ENCODE data around the gene KPNB1. TPM values are rescaled to one million over a fixed set of nuclear protein-coding genes. Genes with fewer than 3 reads are reported as not detected.

The KPNB1 gene
- total and polyA plus RNA-seq, 2 of the 8 experiments (the other 6 are each of a cell fraction or from before 2014, with no cell fraction given): 171 to 625 TPM

DNA sequence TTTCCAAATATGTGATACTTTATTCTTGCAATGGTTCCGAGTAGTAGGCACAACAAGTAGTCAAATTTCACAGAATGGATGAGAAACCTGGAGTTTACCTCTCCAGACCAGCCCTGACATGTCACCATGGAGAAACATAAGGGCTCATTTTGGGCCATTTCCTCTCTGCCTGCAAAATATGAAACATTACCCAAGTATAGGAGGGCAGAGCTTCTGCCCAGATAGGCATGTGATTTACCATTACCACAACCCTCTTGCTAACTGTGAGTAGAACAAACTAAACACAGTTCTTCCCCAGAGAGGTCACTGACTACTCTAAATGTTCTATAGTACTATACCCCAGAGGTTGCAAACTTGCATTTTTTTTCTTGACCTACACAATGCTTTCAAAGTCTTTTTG, 15.7 kb upstream of the KPNB1 start:
- no peak overlapping the region for H3K4me2 ChIP-seq (ENCODE audit: insufficient read depth in 1 of 2, low read depth in 2 of 2, low read length in 2 of 2)
- no peak for DNase-seq (ENCODE audit: low read depth in 1 of 2, low spot score in 2 of 2)
- ChIA-PET POLR2A (ENCODE audit: partially characterized antibody) (interaction anchor here (1.5 to 3.3 kb wide), 3 partner anchors 10 to 16 kb away, joined by 3 to 16 read pairs (median 6); partner anchors contain the start of gene KPNB1), CTCF (ENCODE audit: partially characterized antibody) (interaction anchor here (1.6 kb wide), 1 partner anchor 18 kb away, joined by 7 read pairs; no protein-coding TSS in a partner anchor)
- no peak overlapping the region for H2BK12ac ChIP-seq (ENCODE audit: low read depth, low read length)
- H2BK20ac ChIP-seq (ENCODE audit: low read length): no peak overlapping the region
- FAIRE-seq: no peak
- H3K9ac ChIP-seq (replicated peaks in 1 of 4; ENCODE audit: extremely low read depth in 1 of 4, low read depth in 3 of 4, low read length in 3 of 4): no peak overlapping the region
- H3K4me3 ChIP-seq (ENCODE audit: extremely low read depth in 1 of 4, insufficient read depth in 2 of 4, low read depth in 3 of 4, low read length in 4 of 4): no peak overlapping the region
- no peak overlapping the region for H4K91ac ChIP-seq (replicated peaks; ENCODE audit: insufficient read length, low read length)
- no peak overlapping the region for H4K5ac ChIP-seq (ENCODE audit: insufficient read length, low read depth, low read length)
- no peak overlapping the region for H3K27ac ChIP-seq (ENCODE audit: low read depth, low read length)
- no peak overlapping the region for H2AK5ac ChIP-seq (ENCODE audit: low read depth, low read length)
- no peak overlapping the region for H3K56ac ChIP-seq (replicated peaks; ENCODE audit: insufficient read length, low read depth, low read length)
- H4K8ac ChIP-seq (ENCODE audit: extremely low read depth, insufficient read depth, low read length): no peak overlapping the region
- no peaks in the 10 kb centered on the region for H3K27me3 ChIP-seq (replicated peaks in 1 of 4; ENCODE audit: control insufficient read depth in 3 of 4, extremely low read depth in 1 of 4, insufficient read depth in 3 of 4, low read length in 3 of 4)
- TF ChIP-seq CHD1 (IDR thresholded peaks at IDR 0.05; ENCODE audit: low read depth, low read length) (no peak), CBX5 (IDR thresholded peaks at IDR 0.05; ENCODE audit: low read depth, low read length) (no peak), SIX5 (IDR thresholded peaks at IDR 0.05; ENCODE audit: low read depth, low read length) (no peak), GTF2F1 (IDR thresholded peaks at IDR 0.05; ENCODE audit: borderline replicate concordance, low read depth, low read length) (no peak), SIRT6 (IDR thresholded peaks at IDR 0.05; ENCODE audit: low read length) (no peak), CTBP2 (IDR thresholded peaks at IDR 0.05; ENCODE audit: borderline replicate concordance, insufficient read depth, insufficient read length, low read length) (no peak), TEAD4 (IDR thresholded peaks at IDR 0.05; ENCODE audit: low read depth, low read length) (no peak), MAFK (IDR thresholded peaks at IDR 0.05; ENCODE audit: low read depth, low read length) (no peak), SIN3A (conservative IDR thresholded peaks at IDR 0.05 in 1 of 2, IDR thresholded peaks at IDR 0.05 in 1 of 2; ENCODE audit: low read depth in 1 of 2, low read length in 2 of 2) (no peak), SP1 (IDR thresholded peaks at IDR 0.05; ENCODE audit: low read depth, low read length) (no peak), POLR2A (IDR thresholded peaks at IDR 0.05; ENCODE audit: control extremely low read depth in 1 of 2, low read depth in 2 of 2, low read length in 2 of 2) (no peak), TCF12 (IDR thresholded peaks at IDR 0.05; ENCODE audit: low read depth, low read length) (no peak), CBX8 (IDR thresholded peaks at IDR 0.05; ENCODE audit: borderline replicate concordance, low read depth, low read length) (no peak), SP4 (IDR thresholded peaks at IDR 0.05; ENCODE audit: low read length) (no peak), ATF3 (IDR thresholded peaks at IDR 0.05; ENCODE audit: insufficient read depth, low read depth, low read length) (no peak)
- H3K18ac ChIP-seq (ENCODE audit: extremely low read depth, low read length): no peak overlapping the region
- H3K36me3 ChIP-seq (ENCODE audit: control insufficient read depth in 2 of 4, insufficient read depth in 4 of 4, low read length in 3 of 4): no peaks in the 10 kb centered on the region; a peak in 2 of 8 replicates
- H3K4me1 ChIP-seq (replicated peaks in 1 of 4; ENCODE audit: control insufficient read depth in 3 of 4, insufficient read depth in 4 of 4, low read length in 3 of 4): no peaks in the 10 kb centered on the region
- no peak overlapping the region for H2BK15ac ChIP-seq (ENCODE audit: low read length)
- no peak overlapping the region for H2BK120ac ChIP-seq (replicated peaks; ENCODE audit: low read depth, low read length)
- H3K9me3 ChIP-seq (ENCODE audit: insufficient read depth in 2 of 2, low read depth in 1 of 2, low read length in 1 of 2): no peaks in the 10 kb centered on the region
- no peaks in the 10 kb centered on the region for H3K23me2 ChIP-seq (ENCODE audit: low read depth, low read length)
- WGBS, 2 experiments (ENCODE audit: extremely low coverage in 1 of 2, insufficient coverage in 1 of 2, insufficient read length in 1 of 2, insufficient replicate concordance in 2 of 2, low coverage in 1 of 2, low lambda C conversion rate in 2 of 2, missing lambda C conversion rate in 1 of 2): 90% methylated on average over 1 of the region's 1 CpG; no CpG with 5 or more reads in 1 of the 2 experiments
- H3K23ac ChIP-seq (ENCODE audit: insufficient read length): no peak overlapping the region
- no peaks in the 10 kb centered on the region for H3K79me1 ChIP-seq (ENCODE audit: low read depth, low read length)
- H2BK5ac ChIP-seq (ENCODE audit: low read depth, low read length): no peak overlapping the region
- H3K4ac ChIP-seq (replicated peaks; ENCODE audit: insufficient read length, low read depth, low read length): no peak overlapping the region
- peaks cover 0 to 2% of the 10 kb centered on the region in 2 experiments for H4K20me1 ChIP-seq (replicated peaks in 1 of 2; ENCODE audit: control insufficient read depth in 1 of 2, insufficient read depth in 2 of 2, low read length in 2 of 2)
- H3K79me2 ChIP-seq (ENCODE audit: control insufficient read depth in 1 of 2, insufficient read depth in 2 of 2, low read length in 2 of 2): no peaks in the 10 kb centered on the region
- no peak overlapping the region for H2AFZ ChIP-seq (ENCODE audit: low read length)
- no peak overlapping the region for H3K14ac ChIP-seq (ENCODE audit: insufficient read length)
